HG03442 (cell line): ENCODE data around the gene IGFBP3.

ENCODE experiments used
- ATAC-seq: cut with Tn5 transposase; IDR thresholded peaks from one replicate; pipeline ENCODE4 v1.9.1; 2021; ENCODE audit warnings: mild to moderate bottlenecking, moderate library complexity; ENCODE audit not compliant: unreplicated experiment

IGFBP3 gene

GRCh38 chr7:45923290-45923689 is 2.2 kb upstream of the IGFBP3 start:
- peak; percentile 44 for ATAC-seq

GRCh38 chr7:45922810-45923209 is 1.7 kb upstream of the IGFBP3 start:
- no peak for ATAC-seq

- no peak for ATAC-seq
These were observed 837 bp upstream of the IGFBP3 start for GRCh38 chr7:45921699-45922519.

- ATAC-seq: no peak
These were observed 268 bp upstream of the IGFBP3 start for GRCh38 chr7:45921381-45921698.

GRCh38 chr7:45919993-45920459 is 1.0 kb downstream of the IGFBP3 start:
- ATAC-seq: no peak

- ATAC-seq: no peak
These were observed 1.8 kb downstream of the IGFBP3 start for GRCh38 chr7:45919231-45919784.

- ATAC-seq: no peak
These were observed 2.5 kb downstream of the IGFBP3 start for GRCh38 chr7:45918556-45918955.

- peak; percentile 69 for ATAC-seq
These were observed 3.4 kb downstream of the IGFBP3 start for GRCh38 chr7:45917658-45918057.

GRCh38 chr7:45917064-45917463 is 4.0 kb downstream of the IGFBP3 start:
- ATAC-seq: no peak

- no peak for ATAC-seq
These were observed 5.5 kb downstream of the IGFBP3 start for GRCh38 chr7:45915606-45916005.

- no peak for ATAC-seq
These were observed 6.2 kb downstream of the IGFBP3 start for GRCh38 chr7:45914911-45915310.

GRCh38 chr7:45912972-45913371 is 8.1 kb downstream of the IGFBP3 start:
- no peak for ATAC-seq

GRCh38 chr7:45911311-45911710 is 9.8 kb downstream of the IGFBP3 start:
- no peak for ATAC-seq

- ATAC-seq: no peak
These were observed 10.2 kb downstream of the IGFBP3 start for GRCh38 chr7:45910855-45911254.

- no peak for ATAC-seq
These were observed 11.5 kb downstream of the IGFBP3 start for GRCh38 chr7:45909561-45909960.

- no peak for ATAC-seq
These were observed 18.3 kb downstream of the IGFBP3 start for GRCh38 chr7:45902820-45903219.

- ATAC-seq: no peak
These were observed 19.5 kb downstream of the IGFBP3 start for GRCh38 chr7:45901566-45901965.

GRCh38 chr7:45898222-45898621 is 22.9 kb downstream of the IGFBP3 start:
- ATAC-seq: no peak

GRCh38 chr7:45897042-45897690 is 23.9 kb downstream of the IGFBP3 start:
- ATAC-seq: no peak

GRCh38 chr7:45894665-45895062 is 26.4 kb downstream of the IGFBP3 start:
- no peak for ATAC-seq

GRCh38 chr7:45893996-45894664 is 26.9 kb downstream of the IGFBP3 start:
- ATAC-seq: no peak
